ENCODE results near the gene TMEM215.
"Not testable (repeated sequence)": the region's sequence is repeated elsewhere in the genome, so short reads cannot be mapped to it uniquely, and the experiment has no call there.

TMEM215 gene

GRCh38 chr9:32783168-32783891 lies at the start of gene TMEM215:
Gene TMEM215, plus strand, starts transcription at chr9:32783540. Its CDS starts 644 bp downstream, at chr9:32784184.
- DNase-seq (ENCODE audit: low read depth): no peak

GRCh38 chr9:32735476-32735875 lies 47.9 kb upstream of the TMEM215 start:
- DNase-seq (ENCODE audit: low read depth): no peak

- DNase-seq (ENCODE audit: low read depth): no peak
These were observed 46.0 kb upstream of the TMEM215 start for GRCh38 chr9:32737378-32737777.

GRCh38 chr9:32738501-32739172 lies 44.7 kb upstream of the TMEM215 start:
- DNase-seq (ENCODE audit: low read depth): no peak

GRCh38 chr9:32741706-32742105 lies 41.6 kb upstream of the TMEM215 start:
- no peak for DNase-seq (ENCODE audit: low read depth)

- DNase-seq (ENCODE audit: low read depth): no peak
These were observed 41.0 kb upstream of the TMEM215 start for GRCh38 chr9:32742296-32742695.

GRCh38 chr9:32748013-32748412 lies 35.3 kb upstream of the TMEM215 start:
- no peak for DNase-seq (ENCODE audit: low read depth)

GRCh38 chr9:32755730-32756129 lies 27.6 kb upstream of the TMEM215 start:
- DNase-seq (ENCODE audit: low read depth): no peak

GRCh38 chr9:32764139-32764538 lies 19.2 kb upstream of the TMEM215 start:
- DNase-seq (ENCODE audit: low read depth): no peak

GRCh38 chr9:32775283-32775682 lies 8.1 kb upstream of the TMEM215 start:
- DNase-seq (ENCODE audit: low read depth): no peak

GRCh38 chr9:32776201-32776600 lies 7.1 kb upstream of the TMEM215 start:
- no peak for DNase-seq (ENCODE audit: low read depth)

- no peak for DNase-seq (ENCODE audit: low read depth)
These were observed 718 bp upstream of the TMEM215 start for GRCh38 chr9:32782476-32783167.

- no peak for DNase-seq (ENCODE audit: low read depth)
These were observed 4.5 kb downstream of the TMEM215 start for GRCh38 chr9:32787816-32788215.

- not testable (repeated sequence) for DNase-seq (ENCODE audit: low read depth)
These were observed 12.7 kb downstream of the TMEM215 start for GRCh38 chr9:32796015-32796414.

- no peak for DNase-seq (ENCODE audit: low read depth)
These were observed 18.2 kb downstream of the TMEM215 start for GRCh38 chr9:32801530-32801929.

- no peak for DNase-seq (ENCODE audit: low read depth)
These were observed 23.9 kb downstream of the TMEM215 start for GRCh38 chr9:32807217-32807616.

- no peak for DNase-seq (ENCODE audit: low read depth)
These were observed 27.9 kb downstream of the TMEM215 start for GRCh38 chr9:32811246-32811645.

GRCh38 chr9:32820322-32820721 lies 37.0 kb downstream of the TMEM215 start:
- no peak for DNase-seq (ENCODE audit: low read depth)

- DNase-seq (ENCODE audit: low read depth): no peak
These were observed 39.8 kb downstream of the TMEM215 start for GRCh38 chr9:32823101-32823500.

- DNase-seq (ENCODE audit: low read depth): no peak
These were observed 40.2 kb downstream of the TMEM215 start for GRCh38 chr9:32823551-32823950.

GRCh38 chr9:32825203-32825602 lies 41.9 kb downstream of the TMEM215 start:
- DNase-seq (ENCODE audit: low read depth): no peak

GRCh38 chr9:32828861-32829260 lies 45.5 kb downstream of the TMEM215 start:
- DNase-seq (ENCODE audit: low read depth): no peak

GRCh38 chr9:32832346-32832745 lies 49.0 kb downstream of the TMEM215 start:
- no peak for DNase-seq (ENCODE audit: low read depth)

All from activated T-cell treated with anti-CD3 and anti-CD28 coated beads for 1 hour (primary cell).